Measurements from ENCODE around the gene LETMD1.

DNA sequence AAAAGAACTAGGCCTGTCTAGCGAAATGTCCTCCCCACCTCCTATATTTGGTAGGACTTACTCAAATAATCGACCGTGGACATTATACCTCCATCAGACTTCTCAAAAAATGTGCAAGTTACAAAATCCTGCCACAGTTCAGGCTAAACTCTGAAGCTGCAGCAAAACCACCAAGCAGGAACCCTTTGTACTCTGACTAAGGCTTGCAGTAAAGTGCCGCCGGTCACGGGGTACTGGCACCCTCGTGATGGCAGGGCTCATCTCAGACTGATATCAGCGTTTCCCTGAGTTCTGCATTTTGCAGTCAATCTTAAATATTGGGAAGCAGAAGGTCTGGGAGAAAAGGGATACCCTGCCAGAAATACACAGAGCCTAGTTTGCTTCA is 39.1 kb upstream of the LETMD1 start:
- TF ChIP-seq, protein P1, sequence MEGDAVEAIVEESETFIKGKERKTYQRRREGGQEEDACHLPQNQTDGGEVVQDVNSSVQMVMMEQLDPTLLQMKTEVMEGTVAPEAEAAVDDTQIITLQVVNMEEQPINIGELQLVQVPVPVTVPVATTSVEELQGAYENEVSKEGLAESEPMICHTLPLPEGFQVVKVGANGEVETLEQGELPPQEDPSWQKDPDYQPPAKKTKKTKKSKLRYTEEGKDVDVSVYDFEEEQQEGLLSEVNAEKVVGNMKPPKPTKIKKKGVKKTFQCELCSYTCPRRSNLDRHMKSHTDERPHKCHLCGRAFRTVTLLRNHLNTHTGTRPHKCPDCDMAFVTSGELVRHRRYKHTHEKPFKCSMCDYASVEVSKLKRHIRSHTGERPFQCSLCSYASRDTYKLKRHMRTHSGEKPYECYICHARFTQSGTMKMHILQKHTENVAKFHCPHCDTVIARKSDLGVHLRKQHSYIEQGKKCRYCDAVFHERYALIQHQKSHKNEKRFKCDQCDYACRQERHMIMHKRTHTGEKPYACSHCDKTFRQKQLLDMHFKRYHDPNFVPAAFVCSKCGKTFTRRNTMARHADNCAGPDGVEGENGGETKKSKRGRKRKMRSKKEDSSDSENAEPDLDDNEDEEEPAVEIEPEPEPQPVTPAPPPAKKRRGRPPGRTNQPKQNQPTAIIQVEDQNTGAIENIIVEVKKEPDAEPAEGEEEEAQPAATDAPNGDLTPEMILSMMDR (CRISPR knock-in tag; IDR thresholded peaks at IDR 0.05): no peak
- TF ChIP-seq JUNB (CRISPR knock-in tag; IDR thresholded peaks at IDR 0.05; ENCODE audit: borderline replicate concordance) (no peak), CAMTA2 (CRISPR knock-in tag; IDR thresholded peaks at IDR 0.05; ENCODE audit: borderline replicate concordance) (no peak), FOXJ3 (CRISPR knock-in tag; IDR thresholded peaks at IDR 0.05; ENCODE audit: borderline replicate concordance) (no peak), FIP1L1 (IDR thresholded peaks at IDR 0.05; ENCODE audit: borderline replicate concordance, insufficient read depth, low read depth, low read length) (no peak), NPAS2 (CRISPR knock-in tag; IDR thresholded peaks at IDR 0.05; ENCODE audit: borderline replicate concordance) (no peak), KLF11 (CRISPR knock-in tag; IDR thresholded peaks at IDR 0.05) (no peak), JUND (CRISPR knock-in tag; IDR thresholded peaks at IDR 0.05) (no peak)
- TF ChIP-seq, protein P2, sequence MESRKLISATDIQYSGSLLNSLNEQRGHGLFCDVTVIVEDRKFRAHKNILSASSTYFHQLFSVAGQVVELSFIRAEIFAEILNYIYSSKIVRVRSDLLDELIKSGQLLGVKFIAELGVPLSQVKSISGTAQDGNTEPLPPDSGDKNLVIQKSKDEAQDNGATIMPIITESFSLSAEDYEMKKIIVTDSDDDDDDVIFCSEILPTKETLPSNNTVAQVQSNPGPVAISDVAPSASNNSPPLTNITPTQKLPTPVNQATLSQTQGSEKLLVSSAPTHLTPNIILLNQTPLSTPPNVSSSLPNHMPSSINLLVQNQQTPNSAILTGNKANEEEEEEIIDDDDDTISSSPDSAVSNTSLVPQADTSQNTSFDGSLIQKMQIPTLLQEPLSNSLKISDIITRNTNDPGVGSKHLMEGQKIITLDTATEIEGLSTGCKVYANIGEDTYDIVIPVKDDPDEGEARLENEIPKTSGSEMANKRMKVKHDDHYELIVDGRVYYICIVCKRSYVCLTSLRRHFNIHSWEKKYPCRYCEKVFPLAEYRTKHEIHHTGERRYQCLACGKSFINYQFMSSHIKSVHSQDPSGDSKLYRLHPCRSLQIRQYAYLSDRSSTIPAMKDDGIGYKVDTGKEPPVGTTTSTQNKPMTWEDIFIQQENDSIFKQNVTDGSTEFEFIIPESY (CRISPR knock-in tag; IDR thresholded peaks at IDR 0.05): no peak
- TF ChIP-seq, protein P3, sequence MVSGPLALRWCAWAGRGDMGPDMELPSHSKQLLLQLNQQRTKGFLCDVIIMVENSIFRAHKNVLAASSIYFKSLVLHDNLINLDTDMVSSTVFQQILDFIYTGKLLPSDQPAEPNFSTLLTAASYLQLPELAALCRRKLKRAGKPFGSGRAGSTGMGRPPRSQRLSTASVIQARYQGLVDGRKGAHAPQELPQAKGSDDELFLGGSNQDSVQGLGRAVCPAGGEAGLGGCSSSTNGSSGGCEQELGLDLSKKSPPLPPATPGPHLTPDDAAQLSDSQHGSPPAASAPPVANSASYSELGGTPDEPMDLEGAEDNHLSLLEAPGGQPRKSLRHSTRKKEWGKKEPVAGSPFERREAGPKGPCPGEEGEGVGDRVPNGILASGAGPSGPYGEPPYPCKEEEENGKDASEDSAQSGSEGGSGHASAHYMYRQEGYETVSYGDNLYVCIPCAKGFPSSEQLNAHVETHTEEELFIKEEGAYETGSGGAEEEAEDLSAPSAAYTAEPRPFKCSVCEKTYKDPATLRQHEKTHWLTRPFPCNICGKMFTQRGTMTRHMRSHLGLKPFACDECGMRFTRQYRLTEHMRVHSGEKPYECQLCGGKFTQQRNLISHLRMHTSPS (CRISPR knock-in tag; IDR thresholded peaks at IDR 0.05; ENCODE audit: low read depth): no peak
- TF ChIP-seq, protein P4, sequence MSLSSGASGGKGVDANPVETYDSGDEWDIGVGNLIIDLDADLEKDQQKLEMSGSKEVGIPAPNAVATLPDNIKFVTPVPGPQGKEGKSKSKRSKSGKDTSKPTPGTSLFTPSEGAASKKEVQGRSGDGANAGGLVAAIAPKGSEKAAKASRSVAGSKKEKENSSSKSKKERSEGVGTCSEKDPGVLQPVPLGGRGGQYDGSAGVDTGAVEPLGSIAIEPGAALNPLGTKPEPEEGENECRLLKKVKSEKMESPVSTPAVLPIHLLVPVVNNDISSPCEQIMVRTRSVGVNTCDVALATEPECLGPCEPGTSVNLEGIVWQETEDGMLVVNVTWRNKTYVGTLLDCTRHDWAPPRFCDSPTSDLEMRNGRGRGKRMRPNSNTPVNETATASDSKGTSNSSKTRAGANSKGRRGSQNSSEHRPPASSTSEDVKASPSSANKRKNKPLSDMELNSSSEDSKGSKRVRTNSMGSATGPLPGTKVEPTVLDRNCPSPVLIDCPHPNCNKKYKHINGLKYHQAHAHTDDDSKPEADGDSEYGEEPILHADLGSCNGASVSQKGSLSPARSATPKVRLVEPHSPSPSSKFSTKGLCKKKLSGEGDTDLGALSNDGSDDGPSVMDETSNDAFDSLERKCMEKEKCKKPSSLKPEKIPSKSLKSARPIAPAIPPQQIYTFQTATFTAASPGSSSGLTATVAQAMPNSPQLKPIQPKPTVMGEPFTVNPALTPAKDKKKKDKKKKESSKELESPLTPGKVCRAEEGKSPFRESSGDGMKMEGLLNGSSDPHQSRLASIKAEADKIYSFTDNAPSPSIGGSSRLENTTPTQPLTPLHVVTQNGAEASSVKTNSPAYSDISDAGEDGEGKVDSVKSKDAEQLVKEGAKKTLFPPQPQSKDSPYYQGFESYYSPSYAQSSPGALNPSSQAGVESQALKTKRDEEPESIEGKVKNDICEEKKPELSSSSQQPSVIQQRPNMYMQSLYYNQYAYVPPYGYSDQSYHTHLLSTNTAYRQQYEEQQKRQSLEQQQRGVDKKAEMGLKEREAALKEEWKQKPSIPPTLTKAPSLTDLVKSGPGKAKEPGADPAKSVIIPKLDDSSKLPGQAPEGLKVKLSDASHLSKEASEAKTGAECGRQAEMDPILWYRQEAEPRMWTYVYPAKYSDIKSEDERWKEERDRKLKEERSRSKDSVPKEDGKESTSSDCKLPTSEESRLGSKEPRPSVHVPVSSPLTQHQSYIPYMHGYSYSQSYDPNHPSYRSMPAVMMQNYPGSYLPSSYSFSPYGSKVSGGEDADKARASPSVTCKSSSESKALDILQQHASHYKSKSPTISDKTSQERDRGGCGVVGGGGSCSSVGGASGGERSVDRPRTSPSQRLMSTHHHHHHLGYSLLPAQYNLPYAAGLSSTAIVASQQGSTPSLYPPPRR (CRISPR knock-in tag; IDR thresholded peaks at IDR 0.05; ENCODE audit: borderline replicate concordance): no peak
